Measurements from ENCODE around the gene CFAP53.

The CFAP53 gene

GRCh38 chr18:50287441-50288347 lies 21.4 kb upstream of the CFAP53 start, which contains the start of gene CXXC1:
TSS of gene CXXC1 (minus strand) at chr18:50287692. CDS start at chr18:50287589, 103 bp downstream.
- peak; percentile 99 for DNase-seq

GRCh38 chr18:50287028-50287440 lies 20.7 kb upstream of the CFAP53 start:
- no peak for DNase-seq

- DNase-seq, result peak in 1 of 2 donors; percentile 35
Observed at GRCh38 chr18:50286391-50287027, 20.2 kb upstream of the CFAP53 start.

GRCh38 chr18:50285631-50286321 lies 19.5 kb upstream of the CFAP53 start:
- DNase-seq, result no peak

GRCh38 chr18:50285071-50285470 lies 18.8 kb upstream of the CFAP53 start:
- DNase-seq, result no peak

- DNase-seq, result peak in 1 of 2 donors; percentile 22
Observed at GRCh38 chr18:50284255-50284885, 18.1 kb upstream of the CFAP53 start.

GRCh38 chr18:50283469-50284209 lies 17.3 kb upstream of the CFAP53 start:
- DNase-seq, result no peak

- no peak for DNase-seq
Observed at GRCh38 chr18:50282521-50283335, 16.4 kb upstream of the CFAP53 start.

GRCh38 chr18:50281972-50282520 lies 15.8 kb upstream of the CFAP53 start:
- DNase-seq, result no peak

- DNase-seq, result peak; percentile 98 to 99
Observed at GRCh38 chr18:50281295-50281971, 15.1 kb upstream of the CFAP53 start, which contains the start of gene MBD1. TSS of gene MBD1 (minus strand) at chr18:50281523. CDS start at chr18:50279992, 1,531 bp downstream.

GRCh38 chr18:50280707-50281294 lies 14.5 kb upstream of the CFAP53 start:
- DNase-seq, result no peak

GRCh38 chr18:50279752-50280151 lies 13.5 kb upstream of the CFAP53 start:
- DNase-seq, result no peak

GRCh38 chr18:50277942-50278341 lies 11.6 kb upstream of the CFAP53 start:
- no peak for DNase-seq

GRCh38 chr18:50276452-50276851 lies 10.2 kb upstream of the CFAP53 start:
- DNase-seq, result no peak

- DNase-seq, result no peak
Observed at GRCh38 chr18:50275503-50276036, 9.3 kb upstream of the CFAP53 start.

- no peak for DNase-seq
Observed at GRCh38 chr18:50274941-50275340, 8.6 kb upstream of the CFAP53 start.

- DNase-seq, result no peak
Observed at GRCh38 chr18:50274044-50274442, 7.7 kb upstream of the CFAP53 start.

- DNase-seq, result no peak
Observed at GRCh38 chr18:50273203-50274043, 7.1 kb upstream of the CFAP53 start.

- no peak for DNase-seq
Observed at GRCh38 chr18:50272568-50272967, 6.3 kb upstream of the CFAP53 start.

Data from CD4-positive, alpha-beta T cell treated with Interferon alpha-2 for 1 hour (primary cell).